Measurements from ENCODE around the gene DHRSX.
"Not testable (repeated sequence)": the region's sequence is repeated elsewhere in the genome, so short reads cannot be mapped to it uniquely, and the experiment has no call there.

DNA sequence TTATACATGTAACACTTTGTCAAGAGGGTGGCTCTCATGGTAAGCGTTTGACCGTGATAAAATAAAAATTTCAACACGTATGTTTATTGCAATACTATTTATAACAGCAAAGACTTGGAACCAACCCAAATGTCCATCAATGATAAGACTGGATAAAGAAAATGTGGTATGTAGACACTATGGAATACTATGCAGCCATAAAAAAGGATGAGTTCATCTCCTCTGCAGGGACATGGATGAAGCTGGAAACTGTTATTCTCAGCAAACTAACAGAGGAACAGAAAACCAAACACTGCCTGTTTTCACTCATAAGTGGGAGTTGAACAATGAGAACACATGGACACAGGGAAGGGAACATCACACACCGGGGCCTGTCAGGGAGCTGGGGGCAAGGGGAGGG lies 150.1 kb downstream of the DHRSX start:
- TF ChIP-seq, protein P1, sequence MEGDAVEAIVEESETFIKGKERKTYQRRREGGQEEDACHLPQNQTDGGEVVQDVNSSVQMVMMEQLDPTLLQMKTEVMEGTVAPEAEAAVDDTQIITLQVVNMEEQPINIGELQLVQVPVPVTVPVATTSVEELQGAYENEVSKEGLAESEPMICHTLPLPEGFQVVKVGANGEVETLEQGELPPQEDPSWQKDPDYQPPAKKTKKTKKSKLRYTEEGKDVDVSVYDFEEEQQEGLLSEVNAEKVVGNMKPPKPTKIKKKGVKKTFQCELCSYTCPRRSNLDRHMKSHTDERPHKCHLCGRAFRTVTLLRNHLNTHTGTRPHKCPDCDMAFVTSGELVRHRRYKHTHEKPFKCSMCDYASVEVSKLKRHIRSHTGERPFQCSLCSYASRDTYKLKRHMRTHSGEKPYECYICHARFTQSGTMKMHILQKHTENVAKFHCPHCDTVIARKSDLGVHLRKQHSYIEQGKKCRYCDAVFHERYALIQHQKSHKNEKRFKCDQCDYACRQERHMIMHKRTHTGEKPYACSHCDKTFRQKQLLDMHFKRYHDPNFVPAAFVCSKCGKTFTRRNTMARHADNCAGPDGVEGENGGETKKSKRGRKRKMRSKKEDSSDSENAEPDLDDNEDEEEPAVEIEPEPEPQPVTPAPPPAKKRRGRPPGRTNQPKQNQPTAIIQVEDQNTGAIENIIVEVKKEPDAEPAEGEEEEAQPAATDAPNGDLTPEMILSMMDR (IDR thresholded peaks at IDR 0.05; ENCODE audit: low read depth, low read length, poor library complexity, severe bottlenecking), result not testable (repeated sequence)
- not testable (repeated sequence) for TF ChIP-seq EZH2phosphoT487 (IDR thresholded peaks at IDR 0.05; ENCODE audit: borderline replicate concordance, low read length)
